GM12892 (cell line): ENCODE data around the gene ZNRF2.

Experiments used
- POLR2A ChIP-seq: IDR thresholded peaks from 2 replicates; pipeline ENCODE4 v1.6.1; 2011; ENCODE audit warnings: low read depth, low read length, control low read depth
- POLR2AphosphoS5 ChIP-seq: IDR thresholded peaks from 2 replicates; pipeline ENCODE4 v1.6.1; 2011; ENCODE audit warnings: low read depth, low read length, control low read depth
- TAF1 ChIP-seq: IDR thresholded peaks from 2 replicates; pipeline ENCODE4 v1.6.1; 2011; ENCODE audit warnings: low read depth, mild to moderate bottlenecking, control low read depth, low read length, borderline replicate concordance

DNA sequence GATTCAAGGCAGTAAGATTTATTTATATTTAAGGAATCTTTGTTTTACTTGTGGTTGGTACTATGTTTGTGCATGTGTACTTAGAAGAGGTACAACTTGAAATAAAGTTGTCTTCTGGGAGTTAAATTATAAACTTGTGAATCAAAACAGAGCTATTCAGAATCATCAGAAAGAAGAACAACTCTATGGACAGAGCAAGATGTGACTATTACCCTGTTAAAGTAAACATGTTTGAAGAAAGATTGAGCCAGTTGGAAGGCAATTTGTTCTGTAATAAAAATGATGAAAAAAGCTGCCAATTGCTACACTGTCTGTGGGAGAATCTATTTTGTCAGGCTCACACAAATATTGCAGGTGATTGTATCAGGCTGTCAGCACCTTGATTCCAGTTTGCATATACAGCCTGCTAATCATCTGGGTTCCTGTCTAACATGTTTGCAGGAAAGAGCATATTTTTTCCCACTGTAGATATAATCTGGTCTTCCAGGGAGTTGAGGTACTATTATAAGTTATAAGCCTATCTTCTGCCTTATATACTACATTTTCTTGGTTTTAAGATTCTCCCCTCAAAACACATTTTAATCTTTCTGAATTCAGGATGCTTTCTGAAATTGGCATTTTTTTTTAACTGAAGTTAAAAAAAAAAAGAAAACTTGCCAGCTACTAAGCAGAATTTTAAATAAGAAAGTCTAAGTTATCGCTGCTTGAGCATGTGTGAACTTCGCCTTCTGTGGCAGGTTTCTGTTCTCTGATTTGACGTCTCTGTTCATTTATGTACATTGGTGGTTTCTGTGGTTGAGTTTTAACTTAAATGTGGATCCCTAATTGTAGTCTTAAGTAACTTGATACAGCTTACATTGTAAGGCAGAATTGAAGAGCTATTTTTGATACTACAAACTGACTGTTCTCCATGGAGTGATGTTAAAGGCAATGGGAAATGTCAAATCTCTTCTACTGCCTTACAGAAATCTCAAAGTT is 46.0 kb downstream of the ZNRF2 start:
- TF ChIP-seq POLR2A (no peak), TAF1 (no peak), POLR2AphosphoS5 (no peak)
